HG03097 (cell line): ENCODE data around the gene TIMP3.
"Not testable (repeated sequence)": the region's sequence is repeated elsewhere in the genome, so short reads cannot be mapped to it uniquely, and the experiment has no call there.

Experiments
- ATAC-seq: cut with Tn5 transposase; IDR thresholded peaks from one replicate; pipeline ENCODE4 v1.9.1; 2021; ENCODE audit not compliant: unreplicated experiment, low FRiP score

Gene TIMP3

DNA sequence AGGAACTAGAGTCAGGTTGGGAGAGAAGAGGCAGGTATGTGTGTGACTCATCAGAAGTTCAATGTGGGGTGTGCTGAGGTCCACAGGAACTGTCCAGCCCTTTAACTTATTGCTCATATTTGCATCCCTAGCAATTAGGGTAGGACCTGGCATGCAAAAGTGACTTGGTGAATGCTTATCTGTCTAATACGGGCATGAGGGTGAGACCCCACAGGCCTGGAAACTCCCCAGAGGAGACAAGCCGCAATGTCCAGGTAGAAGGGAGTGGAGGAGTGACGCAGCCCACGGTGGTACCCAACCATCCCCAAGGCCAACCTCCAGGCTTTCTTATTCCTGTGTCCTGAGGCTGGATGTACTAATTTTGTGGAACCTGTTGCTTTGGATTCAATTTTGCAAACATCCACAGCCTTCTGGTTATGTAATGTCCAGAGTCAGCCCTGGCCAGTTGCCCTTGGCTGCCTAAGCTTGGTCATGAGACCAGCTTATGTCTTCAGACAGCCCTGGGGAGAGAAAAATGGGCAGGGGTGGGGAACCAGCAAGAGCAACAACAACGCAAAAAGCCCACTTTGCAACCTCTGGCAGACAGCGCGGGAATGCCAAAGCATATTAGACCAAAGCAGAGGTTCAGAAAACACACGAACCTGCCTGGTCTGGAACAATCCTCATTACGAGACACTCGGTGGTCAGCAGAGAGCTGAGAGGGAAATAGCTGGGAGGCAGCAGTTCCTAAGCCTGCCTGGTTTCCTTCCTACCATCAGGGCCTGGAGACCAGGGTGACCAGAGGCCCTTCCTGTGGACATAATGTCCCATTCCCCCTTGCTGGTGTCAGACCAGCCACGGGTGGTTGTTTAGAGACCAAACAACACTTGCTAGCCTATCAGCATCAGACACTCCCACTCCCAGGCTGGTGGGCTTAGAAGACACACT is 49.3 kb downstream of the TIMP3 start:
- ATAC-seq: no peak

DNA sequence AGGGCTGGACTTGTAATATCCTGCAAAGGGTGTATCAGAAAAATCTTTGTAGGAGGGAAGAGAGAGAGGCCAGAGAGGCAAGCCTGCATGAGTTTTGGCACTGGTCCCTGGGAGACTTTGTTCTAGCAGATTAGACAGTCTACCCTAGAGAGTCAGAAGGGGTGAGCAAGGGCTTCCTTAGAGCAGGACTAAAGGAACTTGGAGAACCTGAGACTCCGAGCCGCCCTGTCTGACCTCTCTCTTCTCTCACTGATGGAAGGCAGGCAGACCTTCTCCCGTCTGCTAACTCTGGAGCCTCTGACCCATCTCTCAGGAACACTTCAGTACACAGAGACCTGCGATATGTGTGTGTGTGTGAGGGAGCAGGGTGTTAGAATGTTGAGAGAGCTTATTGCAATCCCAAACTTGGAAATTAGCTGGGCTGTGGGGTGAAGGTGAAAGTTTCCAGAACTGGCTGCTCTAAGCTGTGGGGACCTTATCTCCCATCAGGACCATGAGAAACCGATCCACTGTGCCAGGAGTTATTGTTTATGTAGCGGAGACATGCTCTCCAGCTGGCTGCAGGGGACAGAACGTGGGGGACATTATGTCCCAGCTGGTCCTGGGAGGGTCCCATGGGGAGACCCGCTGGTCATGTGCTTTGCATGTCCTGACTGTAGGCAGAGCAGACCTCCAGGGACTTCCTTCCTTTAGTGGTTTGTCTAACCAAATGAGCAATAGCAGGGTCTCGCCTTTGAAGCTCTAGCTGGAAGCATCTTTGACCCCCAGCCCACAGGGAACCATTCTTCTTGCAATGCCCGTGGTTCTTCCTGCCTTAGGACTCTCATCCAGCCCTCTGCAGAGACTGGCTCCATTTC is 51.1 kb downstream of the TIMP3 start:
- no peak for ATAC-seq

DNA sequence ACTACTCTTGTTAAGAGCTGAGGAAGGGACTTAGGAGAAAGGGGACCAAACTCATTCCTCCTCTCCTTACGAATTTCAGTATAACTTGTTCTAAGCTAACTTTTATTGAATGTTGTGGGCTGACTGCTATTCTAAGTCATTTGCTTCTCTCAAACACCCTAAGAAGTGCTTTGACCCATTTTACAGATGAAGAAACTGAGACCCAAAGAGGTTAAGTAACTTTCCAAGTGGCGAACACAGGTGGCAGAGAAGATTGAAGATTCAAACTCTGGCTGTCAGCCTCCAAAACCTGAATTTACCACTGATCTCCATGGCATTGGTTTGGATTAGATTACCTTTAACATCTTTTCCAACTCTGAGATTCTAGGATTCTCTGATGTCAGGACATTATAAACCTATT is 52.2 kb downstream of the TIMP3 start:
- no peak for ATAC-seq

GRCh38 chr22:32854351-32854804 is 52.9 kb downstream of the TIMP3 start:
- ATAC-seq: no peak

DNA sequence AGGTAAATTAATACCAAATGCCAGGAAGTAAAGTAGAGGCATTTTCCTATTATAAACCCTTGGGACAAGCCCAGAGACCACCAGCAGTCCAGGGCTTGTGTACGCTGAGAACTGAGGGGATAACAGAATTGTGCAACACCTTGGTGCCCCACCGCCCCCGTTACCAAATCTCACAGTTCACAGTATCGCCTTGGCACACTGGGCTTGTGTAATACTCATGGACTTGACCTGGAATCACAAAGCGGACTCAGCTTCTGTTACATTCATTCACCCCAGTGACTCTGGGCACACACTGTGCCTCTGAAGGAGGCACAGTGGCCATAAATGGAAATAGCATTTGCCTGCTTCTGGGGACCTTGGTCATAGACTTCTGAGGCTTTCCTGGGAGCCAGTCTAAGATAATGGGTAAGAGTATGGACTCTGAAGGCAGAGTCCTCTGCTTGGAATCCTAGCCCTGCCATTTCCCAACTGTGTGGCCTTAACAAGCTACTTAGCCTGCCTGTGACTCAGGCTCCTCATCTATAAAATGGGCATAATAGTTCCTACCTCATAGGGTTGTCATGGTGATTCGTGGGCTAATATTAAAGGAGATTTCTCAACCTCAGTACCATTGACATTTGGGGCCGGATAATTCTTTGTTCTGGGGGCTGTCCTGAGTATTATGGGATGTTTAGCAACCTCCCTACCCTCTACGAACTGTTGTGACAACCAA is 53.7 kb downstream of the TIMP3 start:
- ATAC-seq: no peak

- ATAC-seq: no peak
Measured at GRCh38 chr22:32858121-32858703, 56.7 kb downstream of the TIMP3 start.

GRCh38 chr22:32858957-32859356 is 57.5 kb downstream of the TIMP3 start:
- no peak for ATAC-seq

DNA sequence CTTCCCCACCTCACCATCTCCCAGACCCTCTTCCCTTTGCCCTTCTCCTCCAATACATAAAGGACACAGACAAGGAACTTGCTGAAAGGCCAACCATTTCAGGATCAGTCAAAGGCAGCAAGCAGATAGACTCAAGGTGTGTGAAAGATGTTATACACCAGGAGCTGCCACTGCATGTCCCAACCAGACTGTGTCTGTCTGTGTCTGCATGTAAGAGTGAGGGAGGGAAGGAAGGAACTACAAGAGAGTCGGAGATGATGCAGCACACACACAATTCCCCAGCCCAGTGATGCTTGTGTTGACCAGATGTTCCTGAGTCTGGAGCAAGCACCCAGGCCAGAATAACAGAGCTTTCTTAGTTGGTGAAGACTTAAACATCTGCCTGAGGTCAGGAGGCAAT is 58.2 kb downstream of the TIMP3 start:
- no peak for ATAC-seq

DNA sequence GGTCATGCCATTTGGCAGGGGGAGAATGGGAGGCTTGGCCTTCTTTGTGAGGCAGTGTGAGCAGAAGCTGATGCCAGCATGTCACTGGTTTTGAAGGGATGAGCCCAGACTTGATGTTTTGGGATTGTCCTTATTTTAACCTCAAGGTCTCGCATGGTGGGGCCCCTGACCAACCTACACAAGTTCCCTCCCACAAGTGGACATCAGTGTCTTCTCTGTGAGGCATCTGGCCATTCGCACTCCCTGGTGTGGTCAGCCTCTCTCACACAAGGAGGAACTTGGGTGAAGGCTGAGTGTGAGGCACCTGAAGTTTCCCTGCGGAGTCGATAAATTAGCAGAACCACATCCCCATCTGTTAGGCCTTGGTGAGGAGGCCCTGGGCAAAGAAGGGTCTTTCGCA is 59.8 kb downstream of the TIMP3 start:
- no peak for ATAC-seq

- ATAC-seq: no peak
Measured at GRCh38 chr22:32862083-32862482, 60.6 kb downstream of the TIMP3 start.

- no peak for ATAC-seq
Measured at GRCh38 chr22:32862936-32863661, 61.6 kb downstream of the TIMP3 start.

- no peak for ATAC-seq
Measured at GRCh38 chr22:32864041-32864440, 62.5 kb downstream of the TIMP3 start.

DNA sequence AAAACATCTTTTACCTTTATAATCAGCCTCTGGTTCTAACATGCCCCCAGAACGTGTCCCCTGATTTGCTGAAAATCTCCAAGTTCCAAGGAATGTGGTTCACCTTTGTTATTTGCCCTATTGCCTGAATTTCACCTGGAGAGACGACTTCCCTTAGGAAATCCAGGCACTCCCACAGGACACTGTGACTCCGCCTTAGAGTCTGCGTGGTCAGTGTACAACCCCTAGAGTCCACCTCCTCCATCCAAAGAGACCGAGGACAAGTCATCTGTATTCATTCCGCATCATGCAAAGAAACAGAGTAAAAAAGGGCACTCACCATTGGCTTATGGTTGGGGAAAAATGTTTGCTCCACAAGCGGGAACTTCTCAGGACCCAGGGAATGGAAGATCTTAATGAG is 63.1 kb downstream of the TIMP3 start:
- no peak for ATAC-seq

DNA sequence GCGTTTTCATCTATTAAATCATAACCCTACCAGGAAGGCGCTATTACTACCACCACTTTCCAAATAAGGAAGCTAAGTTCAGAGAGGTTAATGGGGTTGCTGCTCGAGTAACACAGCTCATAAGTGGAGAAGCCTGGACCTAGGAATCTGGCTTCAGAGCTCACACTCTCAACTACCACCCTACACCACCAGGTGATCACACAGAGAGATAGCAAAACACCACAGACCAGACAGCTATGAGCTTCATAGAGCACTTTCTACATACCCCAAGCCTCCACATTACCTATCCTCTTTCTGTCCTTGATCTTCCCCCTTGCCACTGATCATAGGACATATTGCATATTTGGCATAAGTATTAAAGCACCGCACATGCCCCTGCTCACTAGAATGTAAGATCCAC is 65.4 kb downstream of the TIMP3 start:
- ATAC-seq: no peak

GRCh38 chr22:32868946-32869345 is 67.4 kb downstream of the TIMP3 start:
- no peak for ATAC-seq

- no peak for ATAC-seq
Measured at GRCh38 chr22:32870474-32870873, 69.0 kb downstream of the TIMP3 start.

- ATAC-seq: not testable (repeated sequence)
Measured at GRCh38 chr22:32873604-32874003, 72.1 kb downstream of the TIMP3 start.

DNA sequence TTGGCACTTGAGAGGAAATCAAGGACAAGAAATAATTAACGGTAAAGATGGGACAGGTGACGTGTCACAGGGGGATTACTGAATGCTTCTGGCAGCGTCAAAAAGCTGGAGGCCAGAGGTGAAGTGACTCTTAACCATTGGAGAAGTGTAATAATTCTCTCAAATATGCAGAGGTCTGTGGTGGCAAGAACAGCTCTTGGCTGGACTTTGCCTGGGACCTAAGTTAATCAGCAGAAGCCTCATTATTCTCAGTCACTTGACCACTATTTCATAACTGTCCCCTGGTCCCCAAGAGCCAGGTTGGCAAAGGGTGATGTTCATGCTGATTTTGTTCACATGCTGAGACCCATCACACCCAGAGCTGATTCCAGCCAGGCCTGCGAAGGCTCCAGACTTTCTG is 72.9 kb downstream of the TIMP3 start:
- ATAC-seq: no peak

- no peak for ATAC-seq
Measured at GRCh38 chr22:32874976-32875375, 73.5 kb downstream of the TIMP3 start.

- ATAC-seq: no peak
Measured at GRCh38 chr22:32876516-32876915, 75.0 kb downstream of the TIMP3 start.
